MM.1S (cell line): ENCODE data around the gene SLC8A3.

ENCODE experiments used
- DNase-seq: peaks from one replicate; pipeline ENCODE4 v3.0.0-alpha.2; 2015
- H2AFZ ChIP-seq: fragments of 300-600 bp; sonication (generic); 2 replicates; pipeline ENCODE4 v1.6.0; 2016; ENCODE audit warnings: antibody characterized with exemption, low read length
- H3F3A ChIP-seq: fragments of 300-600 bp; sonication (generic); 2 replicates; pipeline ENCODE4 v1.6.1; 2016; ENCODE audit warnings: mild to moderate bottlenecking, antibody characterized with exemption, low read length, moderate library complexity, mixed read lengths; ENCODE audit not compliant: insufficient read depth
- H3K27ac ChIP-seq: fragments of 300-600 bp; sonication (generic); 2 replicates; pipeline ENCODE4 v1.5.1; 2016; ENCODE audit warnings: mild to moderate bottlenecking, low read length
- H3K27me3 ChIP-seq: fragments of 300-600 bp; sonication (generic); replicated peaks from 2 replicates; pipeline ENCODE4 v1.6.0; 2016; ENCODE audit warnings: low read length; ENCODE audit not compliant: insufficient read depth
- H3K36me3 ChIP-seq: fragments of 300-600 bp; sonication (generic); replicated peaks from 2 replicates; pipeline ENCODE4 v1.6.1; 2016; ENCODE audit warnings: mild to moderate bottlenecking, low read length, mixed read lengths; ENCODE audit not compliant: insufficient read depth
- H3K4me1 ChIP-seq: fragments of 300-600 bp; sonication (generic); 2 replicates; pipeline ENCODE4 v1.6.1; 2016; ENCODE audit warnings: low read length, mixed read lengths
- H3K4me2 ChIP-seq: fragments of 300-600 bp; sonication (generic); 2 replicates; pipeline ENCODE4 v1.6.0; 2016; ENCODE audit warnings: low read depth, low read length
- H3K4me3 ChIP-seq: fragments of 300-600 bp; sonication (generic); 2 replicates; pipeline ENCODE4 v1.5.1; 2016; ENCODE audit warnings: low read length, mixed read lengths
- H3K79me2 ChIP-seq: fragments of 300-600 bp; sonication (generic); 2 replicates; pipeline ENCODE4 v1.6.1; 2016; ENCODE audit warnings: mixed run types, low read length, mixed read lengths
- H3K9ac ChIP-seq: fragments of 300-600 bp; sonication (generic); 2 replicates; pipeline ENCODE4 v1.6.1; 2016; ENCODE audit warnings: low read length, mixed read lengths
- H3K9me2 ChIP-seq: fragments of 300-600 bp; sonication (generic); replicated peaks from 2 replicates; pipeline ENCODE4 v1.6.1; 2016; ENCODE audit warnings: mild to moderate bottlenecking, low read length, mixed read lengths; ENCODE audit not compliant: insufficient read depth
- H3K9me3 ChIP-seq: fragments of 300-600 bp; sonication (generic); replicated peaks from 2 replicates; pipeline ENCODE4 v1.6.1; 2016; ENCODE audit warnings: mild to moderate bottlenecking, low read length, mixed read lengths; ENCODE audit not compliant: insufficient read depth
- H4K20me1 ChIP-seq: fragments of 300-600 bp; sonication (generic); 2 replicates; pipeline ENCODE4 v1.6.1; 2016; ENCODE audit warnings: mild to moderate bottlenecking, low read length, moderate library complexity, mixed read lengths; ENCODE audit not compliant: insufficient read depth
- EZH2 ChIP-seq: fragments of 300-600 bp; sonication (generic); optimal IDR thresholded peaks from 2 replicates; pipeline ENCODE3; 2017; ENCODE audit warnings: low read depth, mild to moderate bottlenecking, antibody characterized with exemption, low read length, mixed read lengths
- EZH2phosphoT487 ChIP-seq: fragments of 300-600 bp; sonication (generic); IDR thresholded peaks from 2 replicates; pipeline ENCODE4 v1.6.1; 2018; ENCODE audit warnings: antibody characterized with exemption, low read length
- TF ChIP-seq, protein P1 (sequence below): fragments of 300-600 bp; sonication (generic); IDR thresholded peaks from 2 replicates; pipeline ENCODE4 v1.5.1; 2016; ENCODE audit warnings: antibody characterized with exemption, low read length, mixed read lengths

SLC8A3 gene

DNA sequence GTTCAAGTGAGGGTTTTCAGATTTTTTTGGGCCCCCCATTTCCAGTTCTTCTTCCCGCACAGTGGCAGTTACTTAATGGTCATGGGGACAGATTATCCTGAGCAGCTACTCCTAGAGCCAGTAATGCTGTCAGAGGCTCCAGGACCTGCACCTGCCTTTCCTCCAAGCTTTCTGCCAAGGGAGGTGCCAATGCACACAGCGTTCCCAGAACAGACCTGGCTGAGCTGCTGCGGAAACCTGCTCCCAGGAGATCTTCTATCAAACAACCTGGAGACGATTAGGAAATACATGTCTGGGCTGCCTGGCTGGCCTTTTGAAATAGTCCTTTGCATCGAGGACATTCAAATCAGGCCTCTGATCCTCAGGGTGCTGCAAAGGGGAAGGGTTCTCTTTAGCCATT is 120.9 kb downstream of the SLC8A3 start:
- DNase-seq = no peak
- Histone ChIP-seq H3K27ac (no peak overlapping the region), H3K9me3 (no peaks in the 10 kb centered on the region), H3K79me2 (no peaks in the 10 kb centered on the region), H2AFZ (no peak overlapping the region), H3F3A (no peaks in the 10 kb centered on the region), H3K4me3 (no peak overlapping the region), H3K4me1 (no peaks in the 10 kb centered on the region), H4K20me1 (no peaks in the 10 kb centered on the region), H3K9me2 (no peaks in the 10 kb centered on the region), H3K36me3 (no peaks in the 10 kb centered on the region), H3K9ac (no peak overlapping the region), H3K27me3 (no peaks in the 10 kb centered on the region), H3K4me2 (no peak overlapping the region)
- no peak for TF ChIP-seq EZH2
- TF ChIP-seq EZH2phosphoT487 = no peak
- TF ChIP-seq, protein P1, sequence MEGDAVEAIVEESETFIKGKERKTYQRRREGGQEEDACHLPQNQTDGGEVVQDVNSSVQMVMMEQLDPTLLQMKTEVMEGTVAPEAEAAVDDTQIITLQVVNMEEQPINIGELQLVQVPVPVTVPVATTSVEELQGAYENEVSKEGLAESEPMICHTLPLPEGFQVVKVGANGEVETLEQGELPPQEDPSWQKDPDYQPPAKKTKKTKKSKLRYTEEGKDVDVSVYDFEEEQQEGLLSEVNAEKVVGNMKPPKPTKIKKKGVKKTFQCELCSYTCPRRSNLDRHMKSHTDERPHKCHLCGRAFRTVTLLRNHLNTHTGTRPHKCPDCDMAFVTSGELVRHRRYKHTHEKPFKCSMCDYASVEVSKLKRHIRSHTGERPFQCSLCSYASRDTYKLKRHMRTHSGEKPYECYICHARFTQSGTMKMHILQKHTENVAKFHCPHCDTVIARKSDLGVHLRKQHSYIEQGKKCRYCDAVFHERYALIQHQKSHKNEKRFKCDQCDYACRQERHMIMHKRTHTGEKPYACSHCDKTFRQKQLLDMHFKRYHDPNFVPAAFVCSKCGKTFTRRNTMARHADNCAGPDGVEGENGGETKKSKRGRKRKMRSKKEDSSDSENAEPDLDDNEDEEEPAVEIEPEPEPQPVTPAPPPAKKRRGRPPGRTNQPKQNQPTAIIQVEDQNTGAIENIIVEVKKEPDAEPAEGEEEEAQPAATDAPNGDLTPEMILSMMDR = no peak

DNA sequence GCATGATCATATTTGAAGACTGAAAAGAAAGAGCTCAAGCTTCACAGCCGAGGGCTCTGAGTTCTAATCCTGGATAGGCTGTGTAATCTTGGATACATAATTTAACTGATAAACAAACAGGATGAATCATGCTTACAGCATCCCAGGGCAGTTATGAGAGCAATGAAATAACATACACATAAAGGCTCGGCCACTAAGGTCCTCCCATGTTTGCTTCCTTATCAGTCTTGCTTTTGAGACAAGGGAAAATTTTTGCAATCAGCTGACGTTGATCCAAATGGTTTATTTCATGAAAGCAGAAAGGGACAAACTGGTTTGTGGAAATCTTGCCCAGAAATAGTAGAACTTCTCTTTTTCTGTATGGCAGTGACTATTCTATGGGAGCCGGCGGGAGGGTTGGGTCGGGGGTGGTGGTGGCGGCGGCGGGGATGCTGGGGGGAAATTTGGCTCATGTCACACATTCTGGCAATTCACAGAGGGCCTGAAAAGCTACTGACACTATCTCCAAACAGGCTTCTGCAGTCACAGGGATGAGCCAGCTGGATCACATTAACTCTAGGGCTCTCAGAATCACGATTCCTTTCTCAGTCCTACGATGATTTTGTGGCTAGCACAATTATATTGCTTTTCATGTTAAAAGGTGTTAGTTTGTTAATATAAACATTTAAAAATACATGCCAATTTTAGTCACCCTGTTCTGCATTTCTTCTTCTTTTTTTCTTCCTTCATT is 124.5 kb downstream of the SLC8A3 start:
- H3K9me2 ChIP-seq = no peaks in the 10 kb centered on the region
- H3K27me3 ChIP-seq = no peaks in the 10 kb centered on the region
- no peaks in the 10 kb centered on the region for H4K20me1 ChIP-seq
- H3K79me2 ChIP-seq = no peaks in the 10 kb centered on the region
- H3K4me1 ChIP-seq = no peaks in the 10 kb centered on the region
- no peak overlapping the region for H3K9ac ChIP-seq
- no peak overlapping the region for H3K4me3 ChIP-seq
- H3K4me2 ChIP-seq = no peak overlapping the region
- TF ChIP-seq EZH2phosphoT487 = no peak
- TF ChIP-seq EZH2 = no peak
- TF ChIP-seq, protein P1 = no peak
- no peaks in the 10 kb centered on the region for H3K9me3 ChIP-seq
- H3F3A ChIP-seq = no peaks in the 10 kb centered on the region
- H3K27ac ChIP-seq = no peak overlapping the region
- DNase-seq = no peak
- H3K36me3 ChIP-seq = no peaks in the 10 kb centered on the region
- H2AFZ ChIP-seq = no peak overlapping the region

DNA sequence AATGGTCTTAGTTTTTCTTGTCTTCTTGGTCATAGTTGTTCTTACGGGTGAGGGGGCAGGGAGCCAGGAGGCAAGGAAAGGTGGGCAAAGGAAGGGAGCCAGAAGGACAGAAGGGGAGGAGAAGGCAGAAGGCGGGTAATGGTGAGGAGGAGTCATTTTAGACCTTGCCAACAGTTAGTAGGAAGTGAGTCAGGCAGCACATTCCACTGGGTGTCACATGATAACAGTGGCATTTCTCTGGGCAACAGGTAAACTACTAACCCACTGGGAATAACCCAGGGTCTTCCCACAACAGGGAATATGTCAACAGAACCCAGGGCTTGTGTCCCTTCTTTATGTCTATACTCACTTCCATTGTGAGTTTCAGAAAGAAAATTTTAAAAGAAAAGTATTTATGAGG is 127.6 kb downstream of the SLC8A3 start:
- TF ChIP-seq, protein P1 = no peak
- TF ChIP-seq EZH2 = no peak
- no peak for TF ChIP-seq EZH2phosphoT487
- no peak overlapping the region for H3K4me3 ChIP-seq
- H3K27ac ChIP-seq = no peak overlapping the region
- H3K4me2 ChIP-seq = no peak overlapping the region
- H3K79me2 ChIP-seq = no peaks in the 10 kb centered on the region
- no peak overlapping the region for H3K9ac ChIP-seq
- H3K27me3 ChIP-seq = no peaks in the 10 kb centered on the region
- H3F3A ChIP-seq = no peaks in the 10 kb centered on the region
- no peak overlapping the region for H2AFZ ChIP-seq
- H3K9me3 ChIP-seq = no peaks in the 10 kb centered on the region
- H3K4me1 ChIP-seq = no peaks in the 10 kb centered on the region
- DNase-seq = no peak
- H3K36me3 ChIP-seq = no peaks in the 10 kb centered on the region
- no peaks in the 10 kb centered on the region for H4K20me1 ChIP-seq
- no peaks in the 10 kb centered on the region for H3K9me2 ChIP-seq
